Endothelial cell of umbilical vein (primary cell): ENCODE data around the gene VIM. TPM values are rescaled to one million over a fixed set of nuclear protein-coding genes. Genes with fewer than 3 reads are reported as not detected.

Experiments
- BruUV-seq: library from RNA; stranded (reverse); fragments of 400-500 nt; replicated peaks from 2 replicates; lab custom pipeline; 2021; lab: Mats Ljungman, UMichigan
- CTCF ChIA-PET: fragments of 300-600, 350-600 bp; sonication (Branson Sonifier 250); formaldehyde crosslinking; loops from one replicate; lab custom pipeline; 2021; ENCODE audit warnings: antibody characterized with exemption, inconsistent platforms; lab: Charles Lee
- POLR2A ChIA-PET: fragments of 300-600, 350-600 bp; sonication (Branson Sonifier 250); formaldehyde crosslinking; loops from one replicate; lab custom pipeline; 2021; ENCODE audit warnings: antibody characterized with exemption, inconsistent platforms; lab: Charles Lee
- DNase-seq: peaks from one replicate; pipeline ENCODE4 v3.0.0-alpha.2; 2011; ENCODE audit warnings: low read depth, low spot score
- FAIRE-seq: peaks from 2 replicates; lab custom pipeline; 2011; peaks lifted over from hg19 to GRCh38; lab: Jason Lieb, UNC
- H2AFZ ChIP-seq: 2 replicates; pipeline ENCODE4 v1.6.0; 2012; ENCODE audit warnings: low read depth, low read length, control low read depth, inconsistent platforms
- H3K27ac ChIP-seq: 2 replicates; pipeline ENCODE4 v1.5.1; 2011; ENCODE audit warnings: low read depth, mild to moderate bottlenecking, control low read depth, low read length, moderate library complexity; ENCODE audit not compliant: insufficient read depth
- H3K27me3 ChIP-seq, 2 experiments: 2 replicates each; pipeline versions ENCODE4 v1.6.0 to v1.6.1; 2011; ENCODE audit warnings: low read length in 2 of 2, mixed read lengths in 1 of 2; ENCODE audit not compliant: control insufficient read depth in 2 of 2, insufficient read depth in 2 of 2
- H3K36me3 ChIP-seq, 2 experiments: 2 replicates in 1 of 2; 3 replicates in 1 of 2; pipeline ENCODE4 v1.5.1; 2011; ENCODE audit warnings: low read length in 2 of 2, mild to moderate bottlenecking in 1 of 2, moderate library complexity in 1 of 2; ENCODE audit not compliant: control insufficient read depth in 2 of 2, insufficient read depth in 2 of 2; ENCODE audit errors: extremely low read depth in 1 of 2
- H3K4me1 ChIP-seq: 3 replicates; pipeline ENCODE4 v1.5.1; 2011; ENCODE audit warnings: mild to moderate bottlenecking, low read length; ENCODE audit not compliant: control insufficient read depth, insufficient read depth; ENCODE audit errors: extremely low read depth
- H3K4me2 ChIP-seq: 2 replicates; pipeline ENCODE4 v1.6.1; 2011; ENCODE audit warnings: low read length, control low read depth, mixed read lengths; ENCODE audit not compliant: insufficient read depth
- H3K4me3 ChIP-seq, 3 experiments: fragments of 200-600 bp in 1 of 3; sonication (generic), shearing (Covaris generic) in 1 of 3; replicated peaks in 1 of 3; 2 replicates each; pipeline ENCODE4 v1.5.1; 2011 to 2016; ENCODE audit warnings: control low read depth in 3 of 3, low read length in 3 of 3, mild to moderate bottlenecking in 2 of 3, inconsistent platforms in 1 of 3, low read depth in 1 of 3, moderate library complexity in 1 of 3; ENCODE audit not compliant: insufficient read depth in 1 of 3
- H3K79me2 ChIP-seq: 2 replicates; pipeline ENCODE4 v1.6.0; 2012; ENCODE audit warnings: low read length, inconsistent platforms; ENCODE audit not compliant: control insufficient read depth, insufficient read depth
- H3K9ac ChIP-seq: replicated peaks from 2 replicates; pipeline ENCODE3; 2011; ENCODE audit warnings: low read length, control low read depth; ENCODE audit not compliant: insufficient read depth; ENCODE audit errors: extremely low read depth
- H3K9me1 ChIP-seq: replicated peaks from 3 replicates; pipeline ENCODE4 v1.6.0; 2011; ENCODE audit warnings: mild to moderate bottlenecking, low read length; ENCODE audit not compliant: control insufficient read depth, insufficient read depth; ENCODE audit errors: extremely low read depth
- H3K9me3 ChIP-seq: replicated peaks from 2 replicates; pipeline ENCODE4 v1.5.1; 2012; ENCODE audit warnings: low read length, inconsistent platforms; ENCODE audit not compliant: control insufficient read depth, insufficient read depth
- H4K20me1 ChIP-seq: replicated peaks from 2 replicates; pipeline ENCODE3; 2011; ENCODE audit warnings: mild to moderate bottlenecking, low read length; ENCODE audit not compliant: control insufficient read depth, insufficient read depth; ENCODE audit errors: extremely low read depth
- EZH2 ChIP-seq: IDR thresholded peaks from 2 replicates; pipeline ENCODE4 v1.6.1; 2012; ENCODE audit warnings: borderline replicate concordance, low read depth, mild to moderate bottlenecking, moderate library complexity, low read length, inconsistent platforms; ENCODE audit not compliant: severe bottlenecking
- FOS ChIP-seq: IDR thresholded peaks from 2 replicates; pipeline ENCODE4 v1.6.1; 2011; ENCODE audit warnings: mild to moderate bottlenecking, low read length, moderate library complexity, borderline replicate concordance; ENCODE audit not compliant: insufficient read depth
- GATA2 ChIP-seq: IDR thresholded peaks from 2 replicates; pipeline ENCODE4 v1.7.0; 2011; ENCODE audit warnings: low read depth, mild to moderate bottlenecking, moderate library complexity, mixed read lengths, low read length; ENCODE audit not compliant: insufficient read length, insufficient read depth
- JUN ChIP-seq: IDR thresholded peaks from 2 replicates; pipeline ENCODE4 v1.6.1; 2011; ENCODE audit warnings: borderline replicate concordance, low read depth; ENCODE audit not compliant: insufficient read length, insufficient read depth
- MAX ChIP-seq: IDR thresholded peaks from 2 replicates; pipeline ENCODE4 v1.6.1; 2011; ENCODE audit not compliant: insufficient read depth, insufficient read length
- MYC ChIP-seq: IDR thresholded peaks from one replicate; pipeline ENCODE4 v1.6.1; 2011; ENCODE audit warnings: mild to moderate bottlenecking, low read depth, low read length
- POLR2A ChIP-seq: IDR thresholded peaks from 2 replicates; pipeline ENCODE4 v1.6.1; 2012; ENCODE audit warnings: low read depth, mild to moderate bottlenecking, control low read depth, low read length
- POLR2AphosphoS5 ChIP-seq: IDR thresholded peaks from 2 replicates; pipeline ENCODE4 v1.6.1; 2012; ENCODE audit warnings: low read depth, mild to moderate bottlenecking, control low read depth, low read length, moderate library complexity; ENCODE audit not compliant: insufficient read depth
- dilution Hi-C: fragments of 300-500 bp; cut with MboI; formaldehyde crosslinking; loops from one replicate; pipeline ENCODE4 v1.15.0; 2019; ENCODE audit warnings: low sequenced_read_pairs; ENCODE audit not compliant: extremely low pct_ligation_motif_present
- intact Hi-C: fragments of 100-400 bp; cut with micrococcal nuclease; formaldehyde crosslinking; loops from one replicate; pipeline ENCODE4 v1.10.0; 2022
- polyA plus RNA-seq, 4 experiments: library from polyadenylated mRNA; depleted of rRNA in 3 of 4; stranded (reverse) in 3 of 4; unstranded in 1 of 4; fragments of >200 nt; gene quantifications; 2 replicates each; pipeline versions ENCODE4 v1.2.1 to v1.2.3, GENCODE V29; 2011 to 2012; ENCODE audit warnings: missing spikeins in 1 of 4
- total RNA-seq: library from RNA; stranded (reverse); gene quantifications from 2 replicates; pipeline ENCODE4 v1.2.3, GENCODE V29; 2021
- TF ChIP-seq, protein P1 (sequence below), 2 donors: IDR thresholded peaks; 1 replicate in 1 of 2; 2 replicates in 1 of 2; pipeline ENCODE4 v1.5.1; 2011; ENCODE audit warnings: low read length in 2 of 2, mild to moderate bottlenecking in 2 of 2, moderate library complexity in 2 of 2, control low read depth in 1 of 2, inconsistent platforms in 1 of 2, low read depth in 1 of 2; ENCODE audit not compliant: insufficient read depth in 1 of 2; ENCODE audit errors: extremely low read depth in 1 of 2

Gene VIM
- total and polyA plus RNA-seq, 2 donors (not counting 3 experiments of a cell fraction or from before 2014, with no cell fraction given) = 5,699 to 5,781 TPM

- BruUV-seq = no TSS peak
- POLR2A ChIA-PET = no interaction called here
- CTCF ChIA-PET = no interaction called here
These were observed 44.6 kb downstream of the VIM start for GRCh38 chr10:17272648-17273047.

More at GRCh38 chr10:17272648-17273047, 44.6 kb downstream of the VIM start:
- Histone ChIP-seq H3K4me2 (no peak overlapping the region), H3K27me3 (peaks cover 1 to 11% of the 10 kb centered on the region in 2 experiments), H3K9me3 (no peaks in the 10 kb centered on the region), H3K4me1 (no peaks in the 10 kb centered on the region), H4K20me1 (no peaks in the 10 kb centered on the region), H3K36me3 (no peaks in the 10 kb centered on the region), H3K79me2 (no peaks in the 10 kb centered on the region), H3K4me3 (no peak overlapping the region), H3K9me1 (no peaks in the 10 kb centered on the region), H2AFZ (no peak overlapping the region), H3K9ac (no peak overlapping the region), H3K27ac (no peak overlapping the region)
- dilution Hi-C loops (no loop called here), intact Hi-C loops (no loop called here)
- TF ChIP-seq POLR2AphosphoS5 (no peak), GATA2 (no peak), JUN (no peak), MAX (no peak), EZH2 (no peak), POLR2A (no peak), FOS (no peak), MYC (no peak)
- TF ChIP-seq, protein P1, sequence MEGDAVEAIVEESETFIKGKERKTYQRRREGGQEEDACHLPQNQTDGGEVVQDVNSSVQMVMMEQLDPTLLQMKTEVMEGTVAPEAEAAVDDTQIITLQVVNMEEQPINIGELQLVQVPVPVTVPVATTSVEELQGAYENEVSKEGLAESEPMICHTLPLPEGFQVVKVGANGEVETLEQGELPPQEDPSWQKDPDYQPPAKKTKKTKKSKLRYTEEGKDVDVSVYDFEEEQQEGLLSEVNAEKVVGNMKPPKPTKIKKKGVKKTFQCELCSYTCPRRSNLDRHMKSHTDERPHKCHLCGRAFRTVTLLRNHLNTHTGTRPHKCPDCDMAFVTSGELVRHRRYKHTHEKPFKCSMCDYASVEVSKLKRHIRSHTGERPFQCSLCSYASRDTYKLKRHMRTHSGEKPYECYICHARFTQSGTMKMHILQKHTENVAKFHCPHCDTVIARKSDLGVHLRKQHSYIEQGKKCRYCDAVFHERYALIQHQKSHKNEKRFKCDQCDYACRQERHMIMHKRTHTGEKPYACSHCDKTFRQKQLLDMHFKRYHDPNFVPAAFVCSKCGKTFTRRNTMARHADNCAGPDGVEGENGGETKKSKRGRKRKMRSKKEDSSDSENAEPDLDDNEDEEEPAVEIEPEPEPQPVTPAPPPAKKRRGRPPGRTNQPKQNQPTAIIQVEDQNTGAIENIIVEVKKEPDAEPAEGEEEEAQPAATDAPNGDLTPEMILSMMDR (IDR thresholded peaks at IDR 0.05; ENCODE audit: extremely low read depth in 1 of 2, insufficient read depth in 1 of 2, low read depth in 1 of 2, low read length in 2 of 2) = no peak
- DNase-seq (no peak), FAIRE-seq (no peak)
